ENCODE data around the gene CLDN7. TPM values are rescaled to one million over a fixed set of nuclear protein-coding genes. Genes with fewer than 3 reads are reported as not detected.
A peak's percentile ranks its signal among the peaks of the same experiment; 100 is the strongest.

CLDN7 gene
- total and polyA plus RNA-seq, 9 donors: 0.28 to 8.8 (median 1.5) TPM

GRCh38 chr17:7295230-7296180 lies 33.2 kb upstream of the CLDN7 start:
- Histone ChIP-seq H3K36me3 (ENCODE audit: control insufficient read depth, insufficient read depth, low read length) (no peaks in the 10 kb centered on the region), H3K4me1 (ENCODE audit: control insufficient read depth, insufficient read depth, low read length) (peaks cover 44% of the 10 kb centered on the region), H3K27ac (ENCODE audit: low read length) (no peak overlapping the region), H3K9me3 (replicated peaks; ENCODE audit: control insufficient read depth, low read depth, low read length) (no peaks in the 10 kb centered on the region), H3K27me3 (ENCODE audit: control insufficient read depth, insufficient read depth, low read length) (peaks cover 67% of the 10 kb centered on the region), H3K4me3 (ENCODE audit: low read length) (no peak overlapping the region)
- WGBS (ENCODE audit: insufficient coverage): 61% methylated on average over 26 of the region's 42 CpGs
- no peak for DNase-seq

- H3K4me3 ChIP-seq (ENCODE audit: low read length): peak within 1 kb of the TSS; percentile 8
- H3K4me1 ChIP-seq (ENCODE audit: control insufficient read depth, insufficient read depth, low read length): peaks cover 44% of the 10 kb centered on the region
- H3K27ac ChIP-seq (ENCODE audit: low read length): peak within 1 kb of the TSS; percentile 65
- peak; percentile 46 for DNase-seq
- under 1% methylated on average over 53 of the region's 57 CpGs for WGBS (ENCODE audit: insufficient coverage)
- H3K9me3 ChIP-seq (replicated peaks; ENCODE audit: control insufficient read depth, low read depth, low read length): no peaks in the 10 kb centered on the region
- peaks cover 73% of the 10 kb centered on the region for H3K27me3 ChIP-seq (ENCODE audit: control insufficient read depth, insufficient read depth, low read length)
- H3K36me3 ChIP-seq (ENCODE audit: control insufficient read depth, insufficient read depth, low read length): no peaks in the 10 kb centered on the region
Observed at GRCh38 chr17:7294614-7295153, 32.4 kb upstream of the CLDN7 start, which contains the start of gene YBX2. Gene YBX2 (minus strand): TSS chr17:7294639. CDS start chr17:7294500, 139 bp downstream.

GRCh38 chr17:7293816-7294613 lies 31.7 kb upstream of the CLDN7 start:
- Histone ChIP-seq H3K36me3 (ENCODE audit: control insufficient read depth, insufficient read depth, low read length) (no peaks in the 10 kb centered on the region), H3K9me3 (replicated peaks; ENCODE audit: control insufficient read depth, low read depth, low read length) (no peaks in the 10 kb centered on the region), H3K27me3 (ENCODE audit: control insufficient read depth, insufficient read depth, low read length) (peaks cover 77% of the 10 kb centered on the region), H3K4me3 (ENCODE audit: low read length) (no peak overlapping the region), H3K4me1 (ENCODE audit: control insufficient read depth, insufficient read depth, low read length) (peaks cover 44% of the 10 kb centered on the region), H3K27ac (ENCODE audit: low read length) (no peak overlapping the region)
- WGBS (ENCODE audit: insufficient coverage): 2% methylated on average over 75 of the region's 75 CpGs
- no peak for DNase-seq

- DNase-seq: no peak
- Histone ChIP-seq H3K36me3 (ENCODE audit: control insufficient read depth, insufficient read depth, low read length) (no peaks in the 10 kb centered on the region), H3K27me3 (ENCODE audit: control insufficient read depth, insufficient read depth, low read length) (peaks cover 79% of the 10 kb centered on the region), H3K9me3 (replicated peaks; ENCODE audit: control insufficient read depth, low read depth, low read length) (no peaks in the 10 kb centered on the region), H3K27ac (ENCODE audit: low read length) (peak overlapping the region; percentile 65), H3K4me3 (ENCODE audit: low read length) (no peak overlapping the region), H3K4me1 (ENCODE audit: control insufficient read depth, insufficient read depth, low read length) (peaks cover 44% of the 10 kb centered on the region)
- 84% methylated on average over 7 of the region's 11 CpGs for WGBS (ENCODE audit: insufficient coverage)
Observed at GRCh38 chr17:7293159-7293558, 30.9 kb upstream of the CLDN7 start.

- H3K4me3 ChIP-seq (ENCODE audit: low read length): no peak overlapping the region
- H3K4me1 ChIP-seq (ENCODE audit: control insufficient read depth, insufficient read depth, low read length): peaks cover 44% of the 10 kb centered on the region
- H3K36me3 ChIP-seq (ENCODE audit: control insufficient read depth, insufficient read depth, low read length): no peaks in the 10 kb centered on the region
- DNase-seq: peak; percentile 36
- no CpG with 5 or more reads among the region's 6 CpGs for WGBS (ENCODE audit: insufficient coverage)
- peak overlapping the region; percentile 65 for H3K27ac ChIP-seq (ENCODE audit: low read length)
- H3K27me3 ChIP-seq (ENCODE audit: control insufficient read depth, insufficient read depth, low read length): peaks cover 77% of the 10 kb centered on the region
- H3K9me3 ChIP-seq (replicated peaks; ENCODE audit: control insufficient read depth, low read depth, low read length): no peaks in the 10 kb centered on the region
Observed at GRCh38 chr17:7292729-7293128, 30.5 kb upstream of the CLDN7 start.

- no peak overlapping the region for H3K4me3 ChIP-seq (ENCODE audit: low read length)
- no CpG with 5 or more reads among the region's 2 CpGs for WGBS (ENCODE audit: insufficient coverage)
- H3K36me3 ChIP-seq (ENCODE audit: control insufficient read depth, insufficient read depth, low read length): no peaks in the 10 kb centered on the region
- H3K27me3 ChIP-seq (ENCODE audit: control insufficient read depth, insufficient read depth, low read length): peaks cover 76% of the 10 kb centered on the region
- peaks cover 46% of the 10 kb centered on the region for H3K4me1 ChIP-seq (ENCODE audit: control insufficient read depth, insufficient read depth, low read length)
- no peak for DNase-seq
- H3K27ac ChIP-seq (ENCODE audit: low read length): no peak overlapping the region
- H3K9me3 ChIP-seq (replicated peaks; ENCODE audit: control insufficient read depth, low read depth, low read length): no peaks in the 10 kb centered on the region
Observed at GRCh38 chr17:7292194-7292593, 29.9 kb upstream of the CLDN7 start.

- Histone ChIP-seq H3K4me1 (ENCODE audit: control insufficient read depth, insufficient read depth, low read length) (peaks cover 36% of the 10 kb centered on the region), H3K36me3 (ENCODE audit: control insufficient read depth, insufficient read depth, low read length) (peaks cover 6% of the 10 kb centered on the region), H3K4me3 (ENCODE audit: low read length) (no peak overlapping the region), H3K9me3 (replicated peaks; ENCODE audit: control insufficient read depth, low read depth, low read length) (no peaks in the 10 kb centered on the region), H3K27me3 (ENCODE audit: control insufficient read depth, insufficient read depth, low read length) (peaks cover 67% of the 10 kb centered on the region), H3K27ac (ENCODE audit: low read length) (no peak overlapping the region)
- no peak for DNase-seq
- WGBS (ENCODE audit: insufficient coverage): 64% methylated on average over 9 of the region's 11 CpGs
Observed at GRCh38 chr17:7290685-7291084, 28.4 kb upstream of the CLDN7 start.

- H3K4me3 ChIP-seq (ENCODE audit: low read length): no peak overlapping the region
- peaks cover 62% of the 10 kb centered on the region for H3K27me3 ChIP-seq (ENCODE audit: control insufficient read depth, insufficient read depth, low read length)
- 95% methylated on average over 9 of the region's 19 CpGs for WGBS (ENCODE audit: insufficient coverage)
- H3K9me3 ChIP-seq (replicated peaks; ENCODE audit: control insufficient read depth, low read depth, low read length): no peaks in the 10 kb centered on the region
- peaks cover 33% of the 10 kb centered on the region for H3K4me1 ChIP-seq (ENCODE audit: control insufficient read depth, insufficient read depth, low read length)
- H3K27ac ChIP-seq (ENCODE audit: low read length): no peak overlapping the region
- no peak for DNase-seq
- H3K36me3 ChIP-seq (ENCODE audit: control insufficient read depth, insufficient read depth, low read length): peaks cover 11% of the 10 kb centered on the region
Observed at GRCh38 chr17:7290166-7290565, 27.9 kb upstream of the CLDN7 start.

- 80% methylated on average over 15 of the region's 18 CpGs for WGBS (ENCODE audit: insufficient coverage)
- H3K9me3 ChIP-seq (replicated peaks; ENCODE audit: control insufficient read depth, low read depth, low read length): no peaks in the 10 kb centered on the region
- H3K4me3 ChIP-seq (ENCODE audit: low read length): no peak overlapping the region
- peaks cover 18% of the 10 kb centered on the region for H3K36me3 ChIP-seq (ENCODE audit: control insufficient read depth, insufficient read depth, low read length)
- DNase-seq: no peak
- no peak overlapping the region for H3K27ac ChIP-seq (ENCODE audit: low read length)
- peaks cover 28% of the 10 kb centered on the region for H3K4me1 ChIP-seq (ENCODE audit: control insufficient read depth, insufficient read depth, low read length)
- H3K27me3 ChIP-seq (ENCODE audit: control insufficient read depth, insufficient read depth, low read length): peaks cover 56% of the 10 kb centered on the region
Observed at GRCh38 chr17:7289256-7290032, 27.2 kb upstream of the CLDN7 start.

Measured in muscle of leg (tissue), 11 donors.